NCI-H1105 treated with DMSO at 0.1 percent for 48 hours (cell line): Measurements from ENCODE around the gene NLRP9.

Experiments
- DNase-seq: peaks from one replicate; lab custom pipeline; 2025; lab: John Stamatoyannopoulos, UW

Gene NLRP9

DNA sequence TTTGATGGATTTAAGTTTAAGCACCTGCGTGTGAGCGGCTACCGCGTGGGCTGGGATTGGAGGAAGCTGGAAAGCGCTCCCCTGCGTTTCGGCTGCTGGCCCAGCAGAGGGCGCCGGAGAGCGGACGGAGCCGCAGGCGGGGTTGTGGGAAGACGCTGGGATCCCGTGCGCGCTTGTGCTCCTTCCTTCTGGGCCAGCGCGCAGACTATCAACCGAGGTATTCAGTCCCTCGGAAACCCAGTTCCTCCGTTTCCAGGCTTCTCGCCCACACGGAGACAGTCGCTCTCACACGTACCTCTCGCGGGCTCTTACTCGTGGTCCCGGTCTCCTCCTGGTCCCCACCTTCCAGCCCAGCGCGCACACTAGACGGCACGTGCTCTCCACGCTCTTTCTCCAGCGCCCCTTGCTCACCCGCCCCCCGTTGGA is 34.4 kb downstream of the NLRP9 start:
- DNase-seq, result no peak

DNA sequence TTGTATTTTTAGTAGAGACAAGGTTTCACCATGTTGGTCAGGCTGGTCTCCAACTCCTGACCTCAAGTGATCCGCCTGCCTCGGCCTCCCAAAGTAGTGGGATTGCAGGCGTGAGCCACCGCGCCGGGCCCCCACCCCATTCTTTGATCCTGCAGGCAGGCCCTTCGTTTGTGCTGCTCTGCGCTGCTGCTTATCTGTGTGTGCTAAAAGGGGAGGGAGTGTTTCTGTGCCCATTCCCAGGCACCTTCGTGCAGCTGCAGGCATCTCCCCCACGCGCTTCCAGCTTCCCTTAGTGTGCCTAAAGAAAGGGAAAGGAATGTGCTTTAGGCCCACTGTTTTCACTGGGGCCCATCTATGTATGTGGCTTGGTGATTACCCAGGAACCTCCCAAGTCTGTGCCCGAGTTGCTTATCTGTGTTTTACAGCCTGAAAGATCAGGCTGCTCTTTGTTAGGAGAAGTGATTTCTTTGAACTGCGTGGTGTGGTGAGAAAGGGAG is 36.0 kb downstream of the NLRP9 start:
- DNase-seq, result no peak

GRCh38 chr19:55700813-55701212 is 37.4 kb downstream of the NLRP9 start:
- no peak for DNase-seq

GRCh38 chr19:55699221-55699620 is 39.0 kb downstream of the NLRP9 start:
- no peak for DNase-seq

- DNase-seq, result no peak
Measured at GRCh38 chr19:55698256-55698655, 39.9 kb downstream of the NLRP9 start.

DNA sequence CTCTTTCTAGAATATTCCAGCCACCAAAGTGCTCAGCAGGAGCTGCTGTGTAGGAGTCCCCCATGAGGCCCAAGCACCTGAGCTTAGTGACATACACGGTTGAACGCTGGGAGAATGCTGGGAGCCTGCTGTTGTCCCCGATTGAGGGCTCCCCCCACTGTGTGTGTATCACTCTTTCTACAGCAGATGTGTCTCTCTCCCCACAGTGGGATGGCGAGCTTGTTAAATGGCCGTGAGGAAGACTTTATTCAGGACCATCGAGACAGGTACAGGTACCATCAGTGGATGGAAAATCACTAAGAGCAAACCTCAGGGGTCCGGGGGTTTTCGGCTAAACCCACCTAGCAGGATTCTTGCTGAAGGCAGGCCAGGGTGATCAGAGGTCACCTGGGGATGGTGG is 40.5 kb downstream of the NLRP9 start:
- DNase-seq, result no peak

DNA sequence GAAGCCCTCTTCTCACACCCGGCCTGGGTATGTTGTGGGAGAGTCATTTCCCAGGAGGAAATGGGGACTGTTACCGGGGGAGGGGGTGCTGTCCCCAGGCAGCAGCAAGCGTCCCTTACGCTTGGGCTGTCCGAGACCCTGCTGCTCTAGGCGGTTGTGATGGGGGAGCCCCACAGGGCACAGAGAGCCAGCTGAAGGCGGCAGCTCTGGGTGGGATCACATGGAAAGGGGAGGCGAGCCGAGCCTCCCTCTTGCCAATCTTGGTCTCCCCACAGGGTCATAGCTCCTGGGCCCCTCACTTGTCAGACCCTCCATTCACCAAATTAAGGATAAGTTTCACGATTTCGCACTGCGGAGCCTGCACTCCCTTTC is 41.1 kb downstream of the NLRP9 start:
- no peak for DNase-seq

DNA sequence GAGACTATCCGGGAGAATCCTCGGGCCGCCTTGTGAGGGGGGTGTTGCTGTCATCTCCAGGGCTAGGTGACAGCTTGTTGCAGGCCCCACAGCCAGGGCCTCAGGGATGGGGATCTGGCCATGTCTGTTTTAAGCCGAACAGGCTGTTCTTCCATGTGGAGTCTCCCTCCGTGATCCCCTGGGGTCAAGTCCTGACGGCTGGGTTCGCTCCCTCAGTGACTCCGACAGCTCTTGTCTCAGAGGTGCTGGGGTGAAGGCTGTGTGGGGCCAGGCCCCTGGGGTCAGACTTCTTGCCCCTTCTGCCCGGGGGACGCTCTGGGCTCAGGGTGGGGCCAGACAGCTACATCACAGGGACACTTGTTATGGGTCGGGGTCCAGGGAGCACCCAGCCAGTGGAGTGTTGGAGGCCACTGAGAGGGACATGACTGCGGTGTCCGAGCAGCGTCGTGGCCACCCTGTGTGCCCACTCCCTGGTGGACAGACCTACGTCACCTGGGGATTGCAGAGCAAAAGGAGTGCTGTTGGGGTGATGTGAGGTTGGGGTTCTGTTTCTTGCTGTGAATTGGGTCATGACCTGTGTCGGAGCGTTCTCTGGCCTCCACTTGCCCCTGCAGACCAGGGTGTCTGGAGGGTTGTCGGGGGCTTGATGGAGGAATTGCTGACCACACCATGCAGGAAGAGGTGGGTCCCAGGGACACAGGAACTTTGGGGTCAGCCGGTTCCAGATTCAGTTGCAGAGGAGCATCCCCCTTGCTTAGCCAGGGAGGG is 41.7 kb downstream of the NLRP9 start:
- DNase-seq, result no peak

GRCh38 chr19:55695511-55696290 is 42.5 kb downstream of the NLRP9 start:
- no peak for DNase-seq

DNA sequence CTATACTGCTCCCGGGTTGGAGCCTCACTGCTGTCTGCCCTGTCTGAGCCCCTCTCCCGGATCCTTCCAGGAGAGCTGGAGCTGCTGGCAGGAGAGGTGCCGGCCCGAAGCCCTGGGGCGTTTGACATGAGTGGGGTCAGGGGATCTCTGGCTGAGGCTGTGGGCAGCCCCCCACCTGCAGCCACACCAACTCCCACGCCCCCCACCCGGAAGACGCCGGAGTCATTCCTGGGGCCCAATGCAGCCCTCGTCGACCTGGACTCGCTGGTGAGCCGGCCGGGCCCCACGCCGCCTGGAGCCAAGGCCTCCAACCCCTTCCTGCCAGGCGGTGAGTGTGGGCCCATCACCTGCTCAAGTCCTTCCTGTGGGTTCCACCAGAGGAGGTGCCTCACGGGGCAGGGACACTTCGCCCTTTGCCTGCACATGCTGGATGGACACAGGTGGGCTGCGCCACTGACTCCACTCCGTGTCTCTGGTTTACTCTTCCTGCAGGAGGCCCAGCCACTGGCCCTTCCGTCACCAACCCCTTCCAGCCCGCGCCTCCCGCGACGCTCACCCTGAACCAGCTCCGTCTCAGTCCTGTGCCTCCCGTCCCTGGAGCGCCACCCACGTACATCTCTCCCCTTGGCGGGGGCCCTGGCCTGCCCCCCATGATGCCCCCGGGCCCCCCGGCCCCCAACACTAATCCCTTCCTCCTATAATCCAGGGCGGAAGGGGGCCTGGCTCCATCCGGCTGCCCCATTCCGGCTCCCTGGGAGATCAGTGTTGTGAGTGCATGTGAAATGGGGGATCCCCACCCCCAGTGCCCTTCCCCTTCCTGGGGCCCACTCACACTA is 43.3 kb downstream of the NLRP9 start:
- no peak for DNase-seq

GRCh38 chr19:55694241-55694655 is 44.0 kb downstream of the NLRP9 start:
- DNase-seq, result no peak

- no peak for DNase-seq
Measured at GRCh38 chr19:55693336-55693974, 44.7 kb downstream of the NLRP9 start.

DNA sequence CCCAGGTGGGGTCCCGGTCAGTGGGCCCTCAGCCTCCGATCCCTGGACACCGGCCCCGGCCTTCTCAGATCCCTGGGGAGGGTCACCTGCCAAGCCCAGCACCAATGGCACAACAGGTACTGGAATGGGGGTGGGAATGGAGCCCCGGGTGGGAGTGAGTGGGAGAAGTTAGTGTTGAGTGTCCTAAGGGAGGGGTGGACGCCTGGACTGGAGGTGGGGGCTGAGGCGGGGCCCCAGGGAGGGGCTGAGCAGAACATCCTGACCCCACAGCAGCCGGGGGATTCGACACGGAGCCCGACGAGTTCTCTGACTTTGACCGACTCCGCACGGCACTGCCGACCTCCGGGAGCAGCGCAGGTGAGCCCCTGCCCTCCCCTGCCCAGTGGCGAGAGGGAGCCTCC is 45.5 kb downstream of the NLRP9 start:
- DNase-seq, result no peak

DNA sequence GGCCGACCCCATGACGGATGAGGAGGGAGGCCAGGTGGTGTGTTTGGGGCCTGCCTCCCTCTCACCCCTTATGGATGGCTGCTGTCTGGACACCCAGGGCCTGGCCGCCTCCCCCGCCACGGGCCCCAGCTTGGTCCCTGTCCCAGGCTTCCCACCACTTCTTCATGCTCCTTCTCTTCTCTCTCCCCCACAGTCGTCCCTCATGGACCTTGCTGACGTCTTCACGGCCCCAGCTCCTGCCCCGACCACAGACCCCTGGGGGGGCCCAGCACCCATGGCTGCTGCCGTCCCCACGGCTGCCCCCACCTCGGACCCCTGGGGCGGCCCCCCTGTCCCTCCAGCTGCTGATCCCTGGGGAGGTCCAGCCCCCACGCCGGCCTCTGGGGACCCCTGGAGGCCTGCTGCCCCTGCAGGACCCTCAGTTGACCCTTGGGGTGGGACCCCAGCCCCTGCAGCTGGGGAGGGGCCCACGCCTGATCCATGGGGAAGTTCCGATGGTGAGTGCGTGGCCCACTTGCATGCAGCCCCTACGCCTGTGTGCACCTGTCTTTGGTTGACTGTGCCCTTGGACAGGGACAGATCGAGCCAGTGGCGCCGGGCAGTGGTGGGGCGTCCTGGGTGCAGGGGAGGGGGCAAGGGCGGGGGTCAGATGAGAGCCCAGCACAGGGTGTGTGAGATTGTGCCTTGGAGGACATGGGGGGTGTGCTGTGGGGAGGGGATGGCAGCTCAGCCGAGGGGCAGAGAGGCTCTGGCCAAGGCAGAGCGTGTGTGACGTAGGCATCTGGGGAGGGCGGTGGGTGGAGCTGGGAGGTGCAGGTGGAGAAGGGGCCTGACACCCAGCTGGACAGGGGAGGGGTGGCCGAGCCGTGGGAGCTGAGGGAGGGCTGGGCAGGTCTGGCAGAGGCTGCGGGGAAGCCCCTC is 46.4 kb downstream of the NLRP9 start:
- DNase-seq, result no peak

DNA sequence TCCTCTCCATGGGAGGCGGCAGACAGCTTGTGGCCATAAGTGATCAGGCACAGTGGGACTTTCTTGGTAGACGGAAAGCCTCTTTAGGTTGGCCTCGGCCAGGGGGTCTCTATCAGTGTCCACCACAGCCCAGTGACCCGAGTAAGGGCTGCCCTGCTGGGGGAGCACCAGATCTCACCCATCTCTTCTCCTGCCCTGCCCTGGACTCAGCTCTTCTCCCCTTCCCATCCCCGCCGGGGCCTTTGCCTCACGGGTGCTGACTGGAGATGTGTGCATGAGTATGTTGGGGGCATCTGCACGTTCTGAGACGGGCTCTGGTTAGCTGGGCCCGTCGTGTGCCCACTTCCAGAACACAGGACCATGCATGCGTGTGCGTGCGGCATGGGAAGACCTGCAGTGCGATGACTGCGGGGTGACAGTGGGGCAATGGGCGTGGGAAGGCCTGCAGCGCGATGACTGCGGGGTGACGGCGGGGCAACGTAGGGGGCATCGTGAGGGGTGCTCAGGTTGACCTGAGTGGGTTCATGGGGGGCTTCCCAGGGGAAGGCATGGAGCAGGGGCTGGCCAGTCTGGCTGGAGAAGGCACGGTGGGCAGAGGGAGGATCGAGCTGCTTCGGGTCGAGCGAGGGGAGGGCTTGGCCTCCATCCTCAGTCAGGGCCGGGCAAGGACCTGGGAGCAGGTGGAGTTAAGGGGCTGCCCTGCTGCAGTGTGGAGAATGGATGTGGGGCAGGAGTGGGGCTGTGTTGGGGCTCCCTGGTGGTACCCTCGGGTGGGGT is 47.2 kb downstream of the NLRP9 start:
- DNase-seq, result no peak

DNA sequence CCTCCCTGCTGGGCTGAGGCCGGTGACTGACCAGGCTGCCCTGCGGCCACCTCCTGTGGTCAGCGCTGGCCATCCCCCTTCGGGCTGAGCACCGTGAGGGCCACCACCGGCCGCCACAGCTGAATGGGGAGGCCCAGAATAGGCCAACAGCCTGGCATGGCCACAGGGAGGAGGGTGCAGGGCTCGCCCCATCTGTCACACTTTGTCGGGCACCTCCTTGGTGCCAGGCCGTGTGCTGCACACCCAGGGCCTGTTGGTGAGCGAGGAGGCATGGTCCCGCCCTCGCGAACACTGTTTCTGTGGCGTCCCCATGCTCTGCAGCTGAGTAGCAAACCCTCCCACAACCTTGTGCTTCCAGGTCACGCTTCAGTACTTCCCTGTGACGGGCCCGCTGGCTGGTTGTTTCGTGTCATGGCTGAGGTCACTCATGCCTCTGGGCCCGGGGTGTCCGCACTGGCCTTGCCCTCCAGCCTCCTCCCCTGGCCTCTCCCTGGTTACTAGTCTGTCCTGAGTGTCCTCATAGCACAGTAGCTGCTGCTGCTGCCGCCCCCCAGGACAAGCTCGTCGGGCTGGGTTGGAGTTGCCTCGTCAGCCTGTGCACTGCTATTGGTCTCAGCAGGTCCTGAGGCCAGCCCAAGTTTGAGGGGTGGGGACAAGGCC is 48.0 kb downstream of the NLRP9 start:
- no peak for DNase-seq

- DNase-seq, result no peak
Measured at GRCh38 chr19:55689411-55690108, 48.6 kb downstream of the NLRP9 start.

GRCh38 chr19:55688422-55689218 is 49.6 kb downstream of the NLRP9 start:
- DNase-seq, result no peak
